Measurements from ENCODE around the gene ALPK3.

The ALPK3 gene, protein sequence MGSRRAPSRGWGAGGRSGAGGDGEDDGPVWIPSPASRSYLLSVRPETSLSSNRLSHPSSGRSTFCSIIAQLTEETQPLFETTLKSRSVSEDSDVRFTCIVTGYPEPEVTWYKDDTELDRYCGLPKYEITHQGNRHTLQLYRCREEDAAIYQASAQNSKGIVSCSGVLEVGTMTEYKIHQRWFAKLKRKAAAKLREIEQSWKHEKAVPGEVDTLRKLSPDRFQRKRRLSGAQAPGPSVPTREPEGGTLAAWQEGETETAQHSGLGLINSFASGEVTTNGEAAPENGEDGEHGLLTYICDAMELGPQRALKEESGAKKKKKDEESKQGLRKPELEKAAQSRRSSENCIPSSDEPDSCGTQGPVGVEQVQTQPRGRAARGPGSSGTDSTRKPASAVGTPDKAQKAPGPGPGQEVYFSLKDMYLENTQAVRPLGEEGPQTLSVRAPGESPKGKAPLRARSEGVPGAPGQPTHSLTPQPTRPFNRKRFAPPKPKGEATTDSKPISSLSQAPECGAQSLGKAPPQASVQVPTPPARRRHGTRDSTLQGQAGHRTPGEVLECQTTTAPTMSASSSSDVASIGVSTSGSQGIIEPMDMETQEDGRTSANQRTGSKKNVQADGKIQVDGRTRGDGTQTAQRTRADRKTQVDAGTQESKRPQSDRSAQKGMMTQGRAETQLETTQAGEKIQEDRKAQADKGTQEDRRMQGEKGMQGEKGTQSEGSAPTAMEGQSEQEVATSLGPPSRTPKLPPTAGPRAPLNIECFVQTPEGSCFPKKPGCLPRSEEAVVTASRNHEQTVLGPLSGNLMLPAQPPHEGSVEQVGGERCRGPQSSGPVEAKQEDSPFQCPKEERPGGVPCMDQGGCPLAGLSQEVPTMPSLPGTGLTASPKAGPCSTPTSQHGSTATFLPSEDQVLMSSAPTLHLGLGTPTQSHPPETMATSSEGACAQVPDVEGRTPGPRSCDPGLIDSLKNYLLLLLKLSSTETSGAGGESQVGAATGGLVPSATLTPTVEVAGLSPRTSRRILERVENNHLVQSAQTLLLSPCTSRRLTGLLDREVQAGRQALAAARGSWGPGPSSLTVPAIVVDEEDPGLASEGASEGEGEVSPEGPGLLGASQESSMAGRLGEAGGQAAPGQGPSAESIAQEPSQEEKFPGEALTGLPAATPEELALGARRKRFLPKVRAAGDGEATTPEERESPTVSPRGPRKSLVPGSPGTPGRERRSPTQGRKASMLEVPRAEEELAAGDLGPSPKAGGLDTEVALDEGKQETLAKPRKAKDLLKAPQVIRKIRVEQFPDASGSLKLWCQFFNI (N-terminal part only)

GRCh38 chr15:84816694-84817465 lies at the start of gene ALPK3:
Gene ALPK3 (plus strand): TSS chr15:84817356. CDS start chr15:84817453, 97 bp downstream.
- DNase-seq = no peak

- no peak for DNase-seq
Measured at GRCh38 chr15:84772031-84772430, 45.1 kb upstream of the ALPK3 start.

GRCh38 chr15:84772467-84772866 lies 44.7 kb upstream of the ALPK3 start:
- no peak for DNase-seq

- no peak for DNase-seq
Measured at GRCh38 chr15:84773716-84774115, 43.4 kb upstream of the ALPK3 start.

DNA sequence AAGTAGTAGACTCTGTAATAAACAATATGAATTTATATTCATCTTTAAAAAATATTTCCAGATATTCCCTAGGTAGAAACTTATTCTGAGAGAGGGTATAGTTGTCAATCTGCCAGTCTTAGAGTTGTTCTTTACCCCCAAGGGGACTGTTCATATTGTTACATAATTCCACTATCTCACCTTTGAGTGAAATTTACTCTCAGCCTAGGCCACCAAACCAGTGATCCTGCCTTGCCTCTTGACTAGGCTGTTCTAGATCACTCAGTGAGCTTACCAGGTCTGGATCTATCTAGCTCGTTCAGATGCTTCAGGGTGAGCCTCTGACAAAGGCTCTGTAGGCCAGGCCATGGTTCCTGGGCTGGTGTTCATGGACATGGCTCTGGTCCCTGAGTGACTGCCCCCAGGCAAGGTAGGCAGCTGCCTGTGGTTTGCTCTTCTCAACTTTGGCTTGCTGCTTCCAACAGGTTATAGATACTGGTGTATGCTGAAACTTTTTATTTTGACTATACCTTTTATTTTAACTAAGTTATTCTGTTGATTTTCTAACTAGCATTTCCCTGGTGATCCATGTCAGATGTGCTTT lies 41.2 kb upstream of the ALPK3 start:
- DNase-seq = no peak

DNA sequence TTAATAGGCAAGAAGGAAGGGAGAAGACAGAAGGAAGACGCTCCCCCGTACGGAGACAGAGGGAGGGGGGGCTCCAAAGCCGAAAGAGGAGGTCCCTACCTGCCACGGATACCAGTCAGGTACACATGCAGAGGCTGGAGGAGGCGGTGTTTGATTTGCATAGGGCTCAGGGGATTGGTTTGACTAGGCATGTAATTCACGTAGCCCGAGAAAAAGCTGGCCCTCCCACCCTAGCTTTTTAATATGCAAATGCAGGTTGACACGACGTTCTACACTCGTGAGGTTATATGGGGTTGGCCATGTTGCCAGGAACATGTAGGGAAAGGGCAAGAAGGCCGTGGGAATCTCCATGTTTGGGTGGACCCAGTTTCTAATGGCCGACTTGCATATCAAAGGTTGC lies 39.0 kb upstream of the ALPK3 start:
- DNase-seq = no peak

- no peak for DNase-seq
Measured at GRCh38 chr15:84780492-84780891, 36.7 kb upstream of the ALPK3 start.

GRCh38 chr15:84781495-84781894 lies 35.7 kb upstream of the ALPK3 start:
- no peak for DNase-seq

DNA sequence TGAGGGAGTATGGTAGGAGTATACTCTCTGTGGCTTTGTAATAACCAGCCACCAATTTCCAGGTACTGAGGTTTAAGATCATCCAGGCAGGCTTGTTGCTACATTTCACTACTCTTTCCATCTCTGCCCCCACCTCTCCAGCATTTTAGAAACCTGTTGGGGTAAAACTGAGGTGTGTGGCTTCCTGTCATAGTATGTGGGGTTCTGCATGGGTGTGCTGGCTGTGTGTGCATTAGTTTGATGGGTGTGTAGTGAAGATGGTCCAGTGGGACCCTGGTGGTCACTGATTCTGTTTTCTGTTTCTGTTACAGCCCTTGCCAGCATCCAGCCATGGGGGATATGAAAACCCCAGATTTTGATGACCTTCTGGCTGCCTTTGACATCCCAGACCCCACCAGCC lies 34.8 kb upstream of the ALPK3 start:
- DNase-seq = no peak

DNA sequence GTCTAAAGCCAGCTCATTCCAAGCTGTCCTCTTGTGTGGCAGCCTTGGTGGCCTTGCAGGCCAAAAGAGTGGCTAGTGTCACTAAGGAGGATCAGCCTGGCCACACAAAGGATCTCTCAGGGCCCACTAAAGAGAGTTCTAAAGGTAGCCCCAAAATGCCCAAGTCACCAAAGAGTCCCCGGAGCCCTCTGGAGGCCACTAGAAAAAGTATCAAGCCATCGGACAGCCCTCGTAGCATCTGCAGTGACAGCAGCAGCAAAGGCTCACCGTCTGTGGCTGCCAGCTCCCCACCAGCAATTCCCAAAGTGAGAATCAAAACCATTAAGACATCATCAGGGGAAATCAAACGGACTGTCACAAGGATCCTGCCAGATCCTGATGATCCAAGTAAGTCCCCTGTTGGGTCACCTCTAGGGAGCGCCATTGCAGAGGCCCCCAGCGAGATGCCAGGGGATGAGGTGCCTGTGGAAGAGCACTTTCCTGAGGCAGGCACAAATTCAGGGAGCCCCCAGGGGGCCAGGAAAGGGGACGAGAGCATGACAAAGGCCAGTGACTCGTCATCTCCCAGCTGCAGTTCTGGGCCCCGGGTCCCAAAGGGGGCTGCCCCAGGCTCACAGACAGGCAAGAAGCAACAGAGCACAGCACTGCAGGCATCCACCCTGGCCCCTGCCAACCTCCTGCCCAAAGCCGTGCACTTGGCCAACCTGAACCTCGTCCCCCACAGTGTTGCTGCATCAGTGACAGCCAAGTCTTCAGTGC lies 33.5 kb upstream of the ALPK3 start:
- no peak for DNase-seq

GRCh38 chr15:84784262-84784661 lies 32.9 kb upstream of the ALPK3 start:
- DNase-seq = no peak

DNA sequence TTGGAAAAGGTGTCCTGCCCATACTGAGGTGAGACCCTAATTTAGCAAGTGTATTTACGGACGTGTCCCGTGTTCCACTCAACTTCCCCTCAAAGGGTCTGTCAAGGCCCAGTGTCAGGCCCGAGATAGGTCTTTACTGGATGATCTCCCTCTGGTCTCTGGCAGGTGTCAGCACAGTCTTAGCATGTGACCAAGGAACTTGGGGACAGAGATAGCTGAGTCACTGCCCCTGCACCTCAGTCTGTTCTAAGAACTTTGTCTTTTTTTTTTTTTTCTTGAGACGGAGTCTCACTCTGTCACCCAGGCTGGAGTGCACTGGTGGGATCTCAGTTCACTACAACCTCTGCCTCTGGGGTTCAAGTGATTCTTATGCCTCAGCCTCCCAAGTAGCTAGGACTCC lies 32.1 kb upstream of the ALPK3 start:
- no peak for DNase-seq

DNA sequence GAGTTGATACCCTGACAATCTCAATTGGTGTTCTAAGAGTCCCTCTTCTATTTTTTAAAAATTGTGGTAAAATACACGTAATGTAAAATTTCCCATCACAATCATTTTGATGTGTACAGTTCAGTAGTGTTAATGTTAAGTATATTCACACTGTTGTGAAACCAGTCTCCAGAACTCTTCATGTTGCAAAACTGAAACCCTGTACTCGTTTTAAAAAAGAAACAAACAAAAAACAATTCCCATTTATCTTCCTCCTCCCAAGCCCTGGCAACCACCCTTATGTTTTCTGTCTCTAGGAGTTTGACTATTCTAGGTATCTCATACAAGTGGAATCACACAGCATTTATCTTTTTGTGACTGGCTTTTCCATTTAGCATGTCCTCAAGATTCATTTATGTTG lies 28.7 kb upstream of the ALPK3 start:
- DNase-seq = no peak

DNA sequence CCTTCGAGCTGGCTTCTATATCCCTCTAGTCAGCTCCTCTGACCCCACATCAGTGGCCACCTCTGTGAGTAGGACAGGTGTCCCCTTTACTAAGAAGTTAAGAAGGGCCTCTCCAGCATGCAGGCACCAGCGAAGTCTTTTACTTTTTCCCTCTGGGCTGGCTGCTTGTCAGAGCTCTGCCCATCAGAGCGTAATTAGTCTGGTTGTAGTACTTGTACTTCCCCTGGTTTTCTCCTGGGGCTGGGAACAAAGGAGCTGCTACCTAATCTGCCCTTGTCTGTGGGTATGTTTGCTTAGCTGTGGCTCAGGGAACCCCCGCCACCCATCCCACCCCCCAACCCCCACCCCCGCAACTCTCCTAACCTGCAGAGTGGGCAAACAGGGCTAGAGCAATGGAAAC lies 27.4 kb upstream of the ALPK3 start:
- no peak for DNase-seq

DNA sequence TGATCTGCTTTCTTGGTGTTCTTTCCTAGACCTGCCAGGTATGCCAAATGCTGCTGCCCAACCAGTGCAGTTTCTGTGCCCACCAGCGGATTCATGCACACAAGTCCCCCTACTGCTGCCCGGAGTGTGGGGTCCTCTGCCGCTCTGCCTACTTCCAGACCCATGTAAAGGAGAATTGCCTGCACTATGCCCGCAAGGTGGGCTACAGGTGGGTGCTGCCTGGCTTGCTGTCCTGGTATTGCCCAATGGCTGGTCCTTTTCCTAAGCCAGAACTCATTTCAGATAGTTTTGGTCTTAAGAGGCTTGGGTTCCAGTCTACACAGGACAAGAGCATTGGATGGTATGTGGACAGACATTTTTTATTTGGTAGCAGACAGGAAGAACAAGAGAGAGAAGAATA lies 26.5 kb upstream of the ALPK3 start:
- DNase-seq = no peak

- DNase-seq = no peak
Measured at GRCh38 chr15:84791763-84792162, 25.4 kb upstream of the ALPK3 start.

- DNase-seq = no peak
Measured at GRCh38 chr15:84793431-84794161, 23.6 kb upstream of the ALPK3 start.

DNA sequence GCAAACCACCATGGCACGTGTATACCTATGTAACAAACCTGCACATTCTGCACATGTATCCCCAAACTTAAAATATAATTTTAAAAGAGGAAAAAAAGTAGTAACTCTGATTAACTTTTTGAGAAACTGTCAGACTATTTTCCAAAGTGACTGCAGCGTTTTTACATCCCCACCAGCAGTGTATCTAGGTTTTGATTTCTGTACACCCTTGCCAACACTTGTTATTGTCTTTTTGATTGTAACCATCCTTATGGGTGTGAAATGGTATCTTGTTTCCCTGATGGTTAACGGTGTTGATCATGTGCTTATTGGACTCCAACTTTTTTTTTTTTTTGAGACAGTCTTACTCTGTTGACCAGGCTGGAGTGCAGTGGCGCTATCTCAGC lies 23.0 kb upstream of the ALPK3 start:
- no peak for DNase-seq

DNA sequence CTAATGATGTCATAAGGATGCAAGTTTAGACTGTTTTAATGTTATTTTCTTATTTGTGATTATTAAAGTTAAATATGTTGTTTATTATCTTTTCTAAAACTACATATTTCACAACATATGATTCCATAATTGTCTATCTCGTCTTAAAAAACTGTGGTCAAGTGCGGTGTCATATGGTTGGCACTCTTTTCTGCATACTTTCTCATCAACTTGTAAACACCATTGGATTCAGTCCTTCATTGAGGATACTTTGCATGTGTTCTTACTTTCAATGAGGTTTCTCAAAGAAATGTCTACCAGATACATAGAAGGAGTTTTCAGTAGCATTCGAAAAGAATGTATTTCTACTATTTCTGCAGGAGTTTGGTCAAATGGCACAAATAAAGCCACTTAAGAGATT lies 22.0 kb upstream of the ALPK3 start:
- no peak for DNase-seq

- no peak for DNase-seq
Measured at GRCh38 chr15:84797212-84797611, 19.9 kb upstream of the ALPK3 start.

DNA sequence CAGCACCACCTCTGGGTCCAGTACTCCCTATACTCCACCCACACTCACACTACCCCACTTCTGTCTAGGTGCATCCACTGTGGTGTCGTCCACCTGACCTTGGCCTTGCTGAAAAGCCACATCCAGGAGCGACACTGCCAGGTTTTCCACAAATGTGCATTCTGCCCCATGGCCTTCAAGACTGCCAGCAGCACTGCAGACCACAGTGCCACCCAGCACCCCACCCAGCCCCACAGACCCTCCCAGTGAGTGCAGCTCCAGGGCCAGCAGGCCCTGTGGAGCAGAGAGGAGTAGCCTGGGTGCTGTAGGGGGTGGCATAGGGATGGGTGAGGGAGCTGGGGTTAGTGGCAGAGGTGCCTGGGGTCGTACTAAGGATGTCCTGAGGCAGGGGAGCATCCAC lies 19.4 kb upstream of the ALPK3 start:
- DNase-seq = no peak
